AG04450 (cell line): ENCODE results near the gene BCL11A. TPM values are rescaled to one million over a fixed set of nuclear protein-coding genes. Genes with fewer than 3 reads are reported as not detected.

ENCODE experiments used
- CTCF ChIA-PET: fragments of 300-600, 350-600 bp; formaldehyde crosslinking; extraction: SDS; loops from one replicate; lab custom pipeline; 2022; ENCODE audit warnings: antibody characterized with exemption, inconsistent platforms; lab: Charles Lee
- POLR2A ChIA-PET: fragments of 350-600 bp; formaldehyde crosslinking; extraction: SDS; loops from one replicate; lab custom pipeline; 2021; ENCODE audit warnings: antibody characterized with exemption, inconsistent platforms; lab: Yijun Ruan, JAX
- DNase-seq: peaks from one replicate; pipeline ENCODE4 v3.0.0-alpha.2; 2011; ENCODE audit warnings: low read depth, low spot score
- H3K27ac ChIP-seq: one replicate; pipeline ENCODE4 v1.5.1; 2012; ENCODE audit warnings: low read depth, low read length, control low read depth
- H3K27me3 ChIP-seq: one replicate; pipeline ENCODE4 v1.6.0; 2012; ENCODE audit warnings: low read length; ENCODE audit not compliant: control insufficient read depth, insufficient read depth
- H3K4me3 ChIP-seq: 2 replicates; pipeline ENCODE4 v1.5.1; 2011; ENCODE audit warnings: mild to moderate bottlenecking, low read depth, low read length, control low read depth
- H3K9me3 ChIP-seq: 2 replicates; pipeline ENCODE4 v1.5.1; 2012; ENCODE audit warnings: low read length; ENCODE audit not compliant: control insufficient read depth, insufficient read depth
- CTCF ChIP-seq: IDR thresholded peaks from 2 replicates; pipeline ENCODE4 v1.5.1; 2011; ENCODE audit warnings: low read depth, low read length, control low read depth, inconsistent platforms
- polyA plus RNA-seq: library from polyadenylated mRNA; depleted of rRNA; stranded (reverse); fragments of >200 nt; gene quantifications from 2 replicates; pipeline ENCODE4 v1.2.3, GENCODE V29; 2011

BCL11A gene
- polyA plus RNA-seq, 1 experiment = 1.1 TPM

GRCh38 chr2:60495041-60495625, 58.3 kb downstream of the BCL11A start:
- Histone ChIP-seq H3K27ac (no peak overlapping the region), H3K4me3 (no peak overlapping the region), H3K27me3 (no peaks in the 10 kb centered on the region), H3K9me3 (no peaks in the 10 kb centered on the region)
- ChIA-PET CTCF (interaction anchor here (1.1 kb wide), 1 partner anchor 55 kb away, joined by 3 read pairs; no protein-coding TSS in a partner anchor), POLR2A (no interaction called here)
- DNase-seq = no peak
- TF ChIP-seq CTCF = no peak

- Histone ChIP-seq H3K27ac (no peak overlapping the region), H3K27me3 (no peaks in the 10 kb centered on the region), H3K9me3 (no peaks in the 10 kb centered on the region), H3K4me3 (no peak overlapping the region)
- DNase-seq = no peak
- ChIA-PET CTCF (interaction anchor here (0.8 kb wide), 1 partner anchor 10 kb away, joined by 3 read pairs; no protein-coding TSS in a partner anchor), POLR2A (no interaction called here)
- TF ChIP-seq CTCF = no peak
These were observed 59.6 kb downstream of the BCL11A start for GRCh38 chr2:60493804-60494387.

GRCh38 chr2:60492548-60492947, 60.9 kb downstream of the BCL11A start:
- DNase-seq = no peak
- no peaks in the 10 kb centered on the region for H3K27me3 ChIP-seq
- POLR2A ChIA-PET = no interaction called here
- no peak overlapping the region for H3K4me3 ChIP-seq
- TF ChIP-seq CTCF = no peak
- no peaks in the 10 kb centered on the region for H3K9me3 ChIP-seq
- no peak overlapping the region for H3K27ac ChIP-seq
- CTCF ChIA-PET = no interaction called here

GRCh38 chr2:60490848-60491247, 62.6 kb downstream of the BCL11A start:
- no peak for DNase-seq
- POLR2A ChIA-PET = no interaction called here
- Histone ChIP-seq H3K27ac (no peak overlapping the region), H3K27me3 (no peaks in the 10 kb centered on the region), H3K9me3 (no peaks in the 10 kb centered on the region), H3K4me3 (no peak overlapping the region)
- CTCF ChIA-PET = interaction anchor here (0.9 kb wide), 1 partner anchor 59 kb away, joined by 3 read pairs; no protein-coding TSS in a partner anchor
- TF ChIP-seq CTCF = no peak

- no peak for DNase-seq
- no peaks in the 10 kb centered on the region for H3K9me3 ChIP-seq
- no peak for TF ChIP-seq CTCF
- no peak overlapping the region for H3K27ac ChIP-seq
- H3K27me3 ChIP-seq = no peaks in the 10 kb centered on the region
- CTCF ChIA-PET = interaction anchor here (0.9 kb wide), 1 partner anchor 60 kb away, joined by 3 read pairs; no protein-coding TSS in a partner anchor
- no peak overlapping the region for H3K4me3 ChIP-seq
- POLR2A ChIA-PET = no interaction called here
These were observed 63.0 kb downstream of the BCL11A start for GRCh38 chr2:60490441-60490840.
